GM18498 (cell line): ENCODE measurements around the gene OR8B4.
"Not testable (repeated sequence)": the region's sequence is repeated elsewhere in the genome, so short reads cannot be mapped to it uniquely, and the experiment has no call there.

Source experiments
- ATAC-seq: cut with Tn5 transposase; IDR thresholded peaks from one replicate; pipeline ENCODE4 v1.9.1; 2021; ENCODE audit warnings: mild to moderate bottlenecking, moderate library complexity; ENCODE audit not compliant: unreplicated experiment

OR8B4 gene, protein sequence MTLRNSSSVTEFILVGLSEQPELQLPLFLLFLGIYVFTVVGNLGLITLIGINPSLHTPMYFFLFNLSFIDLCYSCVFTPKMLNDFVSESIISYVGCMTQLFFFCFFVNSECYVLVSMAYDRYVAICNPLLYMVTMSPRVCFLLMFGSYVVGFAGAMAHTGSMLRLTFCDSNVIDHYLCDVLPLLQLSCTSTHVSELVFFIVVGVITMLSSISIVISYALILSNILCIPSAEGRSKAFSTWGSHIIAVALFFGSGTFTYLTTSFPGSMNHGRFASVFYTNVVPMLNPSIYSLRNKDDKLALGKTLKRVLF

GRCh38 chr11:124424384-124424921 is at the start of gene OR8B4:
OR8B4 (minus strand) TSS chr11:124424871; CDS start chr11:124424871, 0 bp downstream.
- ATAC-seq: no peak

DNA sequence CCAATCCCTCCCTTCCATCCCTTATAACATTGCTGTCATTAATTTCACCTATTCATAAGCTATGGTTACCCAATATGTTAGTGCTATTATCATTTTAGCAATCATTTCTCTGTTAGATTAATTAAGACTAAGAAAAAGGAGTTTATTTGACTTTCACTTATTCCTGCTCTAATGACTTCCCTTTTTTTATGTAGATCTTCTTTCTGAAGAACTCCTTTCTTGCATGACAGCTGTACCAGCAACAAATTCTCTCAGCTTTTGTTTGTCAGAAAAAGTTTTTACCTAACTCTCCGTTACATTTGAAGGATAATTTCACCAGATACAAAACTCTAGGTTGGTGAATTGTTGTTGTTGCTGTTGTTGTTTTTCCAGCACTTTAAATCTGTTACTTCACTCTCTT is 49.4 kb upstream of the OR8B4 start:
- ATAC-seq: no peak

DNA sequence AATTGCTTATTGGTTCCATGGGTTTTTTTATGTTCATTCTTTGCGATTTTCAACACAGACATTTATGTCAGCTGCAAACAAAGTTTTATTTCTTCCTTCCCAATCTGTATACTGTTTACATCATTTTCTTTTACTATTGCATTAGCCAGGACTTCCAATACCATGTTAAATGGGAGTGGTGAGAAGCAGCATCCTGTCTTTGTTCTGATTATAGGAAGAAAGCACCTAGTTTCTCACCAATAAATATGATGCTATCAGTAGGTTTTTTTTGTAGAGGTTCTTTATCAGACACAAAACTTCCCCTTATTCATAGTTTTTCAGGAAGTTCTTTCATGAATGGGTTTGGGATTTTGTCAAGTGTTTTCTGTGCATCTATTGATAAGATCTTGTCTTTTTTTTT is 48.8 kb upstream of the OR8B4 start:
- no peak for ATAC-seq

DNA sequence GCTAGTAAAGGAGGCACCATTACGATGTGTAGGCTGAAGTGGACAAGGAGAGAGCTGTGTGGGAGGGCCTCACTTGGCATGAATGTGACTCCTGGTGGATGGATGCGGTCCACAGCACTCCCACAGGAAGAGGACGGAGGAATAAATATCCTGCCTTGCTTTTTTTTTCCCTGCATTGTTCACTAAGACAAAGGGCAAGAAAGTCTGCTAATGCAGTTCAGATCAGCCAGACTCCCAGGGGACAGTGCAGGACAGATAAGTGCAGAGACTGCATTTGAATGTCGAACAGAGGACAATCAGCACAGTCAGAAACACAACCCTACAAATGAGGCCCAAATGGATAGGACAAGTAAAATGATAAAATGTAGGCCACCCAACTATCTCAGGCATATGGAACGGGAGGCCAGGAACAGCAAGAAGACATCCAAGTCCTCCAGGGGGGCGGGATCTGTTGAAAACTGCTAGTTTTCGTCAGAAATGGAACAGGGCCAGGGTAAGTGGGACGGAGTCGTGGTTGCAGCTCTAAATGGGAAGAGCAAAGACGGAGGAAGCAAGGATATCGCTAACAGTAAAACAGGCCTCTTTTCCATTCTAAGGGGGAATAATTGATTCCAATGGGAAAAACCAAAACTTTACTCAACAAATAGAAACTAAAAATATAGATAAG is 46.0 kb upstream of the OR8B4 start:
- no peak for ATAC-seq

- ATAC-seq: no peak
Observed at GRCh38 chr11:124467381-124467927, 42.8 kb upstream of the OR8B4 start.

DNA sequence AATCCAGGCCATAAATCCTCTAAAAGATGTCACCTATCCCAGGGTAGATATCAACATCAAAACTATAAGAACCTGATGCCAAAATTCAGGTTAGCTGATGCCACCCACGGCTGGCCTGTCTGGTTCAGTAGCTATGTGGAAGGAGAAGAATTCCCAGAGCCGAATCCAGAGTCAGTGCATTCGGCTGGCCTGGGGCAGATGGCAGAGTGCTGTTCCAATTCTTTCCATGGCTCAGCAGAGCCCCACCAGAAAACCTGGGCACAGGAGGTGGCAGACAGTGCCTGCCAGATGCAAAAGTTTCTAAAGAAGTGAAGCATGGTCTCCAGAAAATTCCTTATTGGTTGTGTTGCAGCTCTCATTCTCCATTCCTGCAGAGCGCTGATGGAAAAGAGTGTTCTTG is 40.7 kb upstream of the OR8B4 start:
- ATAC-seq: no peak

- ATAC-seq: no peak
Observed at GRCh38 chr11:124463990-124464389, 39.3 kb upstream of the OR8B4 start.

DNA sequence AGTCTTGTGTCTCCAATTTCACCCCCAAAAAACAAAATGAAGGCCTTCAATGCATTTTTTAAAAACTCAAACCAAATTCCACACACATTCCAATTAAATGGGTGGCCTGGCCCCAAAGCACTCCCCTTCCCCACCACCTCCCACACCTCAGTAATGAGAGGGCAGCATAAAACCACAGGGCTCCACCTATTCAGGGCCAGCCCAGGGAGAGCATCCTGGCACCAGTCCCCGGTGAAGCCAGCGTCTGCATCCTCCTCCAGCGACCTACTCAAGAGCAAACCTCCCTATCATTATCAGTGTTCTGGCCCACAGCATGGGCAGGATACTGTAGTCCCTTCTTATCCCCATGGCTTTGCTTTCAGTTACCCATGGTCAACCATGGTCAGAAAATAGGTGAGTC is 38.7 kb upstream of the OR8B4 start:
- no peak for ATAC-seq

GRCh38 chr11:124460459-124460858 is 35.8 kb upstream of the OR8B4 start:
- no peak for ATAC-seq

DNA sequence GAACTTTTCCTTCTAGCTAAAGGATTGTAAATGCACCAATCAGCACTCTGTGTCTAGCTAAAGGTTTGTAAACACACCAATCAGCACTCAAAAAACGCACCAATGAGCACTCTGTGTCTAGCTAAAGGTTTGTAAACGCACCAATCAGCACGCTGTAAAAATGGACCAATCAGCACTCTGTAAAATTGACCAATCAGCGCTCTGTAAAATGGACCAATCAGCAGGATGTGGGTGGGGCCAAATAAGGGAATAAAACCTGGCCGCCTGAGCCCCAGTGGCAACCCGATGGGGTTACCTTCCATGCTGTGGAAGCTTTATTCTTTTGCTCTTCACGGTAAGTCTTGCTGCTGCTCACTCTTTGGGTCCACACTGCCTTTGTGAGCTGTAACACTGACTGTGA is 34.7 kb upstream of the OR8B4 start:
- ATAC-seq: not testable (repeated sequence)

- no peak for ATAC-seq
Observed at GRCh38 chr11:124454552-124454951, 29.9 kb upstream of the OR8B4 start.

DNA sequence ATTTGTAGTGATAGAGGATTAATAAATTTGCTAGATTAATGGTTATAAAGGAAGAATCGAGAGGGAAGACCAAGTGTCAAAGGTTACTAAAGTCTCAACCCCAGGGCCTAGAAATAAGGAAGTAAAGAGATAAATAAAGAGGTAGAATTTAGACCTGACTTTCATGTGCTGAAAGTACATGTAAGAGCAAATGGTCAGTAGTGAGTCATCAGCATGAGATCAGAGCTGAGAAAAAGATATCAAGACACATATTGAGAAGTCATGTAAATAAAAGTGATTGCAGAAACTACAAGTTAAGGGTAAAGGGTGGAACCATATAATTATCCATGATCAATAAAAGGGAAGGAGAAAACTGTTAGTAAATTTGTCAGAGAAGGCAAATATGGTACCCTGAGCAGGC is 22.2 kb upstream of the OR8B4 start:
- ATAC-seq: no peak

DNA sequence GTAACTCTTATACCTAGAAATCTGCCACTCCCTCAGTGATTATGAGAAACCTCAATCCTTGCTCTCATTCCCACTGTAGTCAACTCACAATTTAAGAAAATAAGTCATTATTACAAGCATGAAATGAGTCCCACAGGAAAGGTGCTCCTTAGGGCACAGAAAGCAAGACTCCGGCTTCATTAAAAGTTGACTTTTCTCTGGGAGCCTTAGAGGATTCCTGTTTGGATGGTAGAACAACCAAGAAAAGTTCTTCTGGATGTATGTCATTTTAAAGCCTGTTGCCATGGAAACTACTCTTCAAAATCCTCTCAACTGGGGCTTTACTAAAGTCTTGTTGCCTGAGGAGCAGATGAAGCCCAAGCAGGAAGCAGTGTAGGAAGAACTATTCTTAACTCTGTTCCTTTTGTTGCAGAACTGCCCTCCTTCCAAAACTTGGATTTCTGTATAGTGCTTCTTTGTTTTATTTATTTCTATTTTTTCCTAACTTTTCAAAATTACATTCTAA is 21.0 kb upstream of the OR8B4 start, which contains the start of gene OR8B8:
Gene OR8B8 (minus strand): TSS at position 51 of the 505 bp plus-strand sequence. CDS start 4,611 bp downstream, outside the sequence.
- no peak for ATAC-seq

DNA sequence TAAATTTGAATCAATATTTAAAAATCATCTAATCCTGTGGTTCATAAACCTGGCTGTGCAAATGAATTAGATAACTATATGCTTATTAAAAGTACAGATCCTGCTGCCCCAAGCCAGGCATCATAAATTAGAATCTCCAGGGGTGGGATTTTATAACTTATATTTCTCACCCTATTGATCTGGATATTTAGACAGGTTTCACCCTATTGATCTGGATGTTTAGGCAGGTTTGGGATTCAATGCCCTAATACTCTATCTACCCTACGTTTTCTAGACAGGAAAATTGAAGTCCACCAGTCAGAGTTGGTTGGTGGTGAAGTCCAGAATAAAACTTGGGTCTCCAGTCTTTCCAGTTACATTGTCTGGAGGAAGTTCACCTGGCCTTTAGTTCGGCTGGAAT is 18.2 kb upstream of the OR8B4 start:
- no peak for ATAC-seq

GRCh38 chr11:124442442-124442841 is 17.8 kb upstream of the OR8B4 start:
- ATAC-seq: no peak

- ATAC-seq: no peak
Observed at GRCh38 chr11:124441519-124441918, 16.8 kb upstream of the OR8B4 start.

DNA sequence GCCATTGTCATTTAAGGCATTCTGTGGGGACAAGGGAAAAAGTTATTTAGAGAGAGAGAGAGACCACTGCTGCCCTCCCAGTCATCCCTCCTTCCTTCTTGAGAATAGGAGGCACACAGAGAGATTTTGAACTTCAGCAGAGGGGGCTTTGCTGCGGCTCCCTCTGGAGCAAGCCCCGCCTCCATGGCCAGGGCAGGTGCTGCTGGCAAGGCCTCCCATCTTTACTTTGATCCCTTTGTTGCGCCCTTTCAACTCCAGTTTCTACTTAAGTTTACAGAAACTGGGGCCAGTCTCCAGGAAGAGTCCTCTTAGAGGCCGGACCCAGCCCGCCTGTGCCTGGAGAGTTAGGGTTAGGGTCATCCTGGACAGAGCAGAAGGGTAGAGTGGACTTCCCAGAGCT is 16.4 kb upstream of the OR8B4 start:
- ATAC-seq: no peak

GRCh38 chr11:124440608-124441007 is 15.9 kb upstream of the OR8B4 start:
- no peak for ATAC-seq

GRCh38 chr11:124434699-124435098 is 10.0 kb upstream of the OR8B4 start:
- ATAC-seq: no peak

- no peak for ATAC-seq
Observed at GRCh38 chr11:124429599-124429998, 4.9 kb upstream of the OR8B4 start.

DNA sequence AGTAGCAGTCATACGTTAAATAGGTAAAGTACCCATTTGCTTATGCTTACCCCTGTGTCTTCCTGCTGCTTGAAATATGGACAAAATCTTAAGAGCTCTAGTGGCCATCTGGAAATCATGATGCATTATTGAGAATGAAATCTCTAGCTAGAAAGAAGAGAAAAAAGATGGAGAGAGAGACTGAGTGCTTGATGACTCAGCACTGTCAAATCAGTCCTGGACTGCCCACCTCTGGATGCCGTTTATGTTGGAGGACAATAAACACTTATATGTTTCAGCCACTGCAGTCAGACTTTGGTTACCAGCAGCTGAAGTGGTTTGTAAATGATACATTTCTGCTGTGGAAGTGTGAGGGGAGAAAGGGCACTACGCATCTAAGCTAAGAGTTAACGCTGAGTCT is 3.6 kb downstream of the OR8B4 start:
- no peak for ATAC-seq
